GM21723 (cell line): ENCODE measurements around the gene FGA.

Experiments used
- ATAC-seq: cut with Tn5 transposase; IDR thresholded peaks from one replicate; pipeline ENCODE4 v1.9.1; 2021; ENCODE audit warnings: mild to moderate bottlenecking, moderate library complexity; ENCODE audit not compliant: unreplicated experiment

The FGA gene

DNA sequence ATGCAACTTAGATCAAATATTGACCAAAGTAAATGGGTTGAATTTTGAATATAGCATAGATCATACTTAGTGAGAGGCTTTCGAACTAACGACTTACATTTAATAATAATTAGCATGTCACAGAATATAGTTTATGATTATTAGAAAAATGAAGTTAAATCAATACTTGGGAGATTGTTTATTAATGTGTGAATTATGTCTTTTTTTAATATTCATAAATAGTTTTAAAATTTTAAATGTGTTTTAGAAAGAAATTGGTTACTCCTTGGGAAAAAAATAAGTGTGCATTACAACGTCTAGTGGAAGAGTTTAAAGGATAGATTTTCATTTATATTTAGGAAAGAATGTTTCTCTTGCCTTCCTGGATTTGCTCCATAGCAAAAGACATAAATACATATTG, 7.3 kb downstream of the FGA start:
- ATAC-seq = no peak

DNA sequence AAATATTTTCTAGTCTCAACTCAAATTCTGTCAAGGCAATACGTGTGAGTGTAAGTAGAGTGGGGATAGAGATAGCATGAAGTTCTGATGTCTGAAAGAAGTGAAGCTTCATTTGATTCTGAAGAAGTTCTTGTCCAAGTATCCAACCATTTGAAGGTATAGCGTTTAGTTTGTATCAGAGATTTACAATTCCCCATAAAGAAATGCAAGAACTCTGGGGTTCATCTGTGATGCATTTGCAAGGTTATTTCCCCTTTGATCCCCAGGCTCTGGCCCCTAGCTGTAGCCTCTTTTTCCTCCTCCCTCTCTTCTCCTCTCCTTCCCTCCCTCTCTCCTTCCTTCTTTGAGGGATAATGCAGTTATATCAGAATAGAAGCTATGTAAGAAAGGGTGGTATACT, 7.8 kb downstream of the FGA start:
- no peak for ATAC-seq

DNA sequence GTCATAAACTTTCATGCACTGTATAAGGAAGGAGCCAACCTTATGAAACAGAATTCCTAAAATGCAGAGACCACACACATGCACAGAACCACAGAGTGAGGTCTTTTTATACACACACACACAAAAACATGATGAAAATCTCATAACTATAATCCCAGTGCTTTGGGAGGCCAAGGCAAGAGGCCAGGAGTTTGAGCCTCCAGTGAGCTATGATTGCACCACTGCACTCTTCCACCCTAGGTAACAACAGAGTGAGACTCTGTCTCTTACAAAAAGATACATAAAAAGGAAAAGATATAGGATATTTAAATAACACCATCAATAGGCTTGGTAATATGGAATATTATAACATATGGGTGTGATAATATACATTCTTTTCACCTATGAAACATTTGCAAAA, 10.6 kb downstream of the FGA start:
- ATAC-seq = no peak

DNA sequence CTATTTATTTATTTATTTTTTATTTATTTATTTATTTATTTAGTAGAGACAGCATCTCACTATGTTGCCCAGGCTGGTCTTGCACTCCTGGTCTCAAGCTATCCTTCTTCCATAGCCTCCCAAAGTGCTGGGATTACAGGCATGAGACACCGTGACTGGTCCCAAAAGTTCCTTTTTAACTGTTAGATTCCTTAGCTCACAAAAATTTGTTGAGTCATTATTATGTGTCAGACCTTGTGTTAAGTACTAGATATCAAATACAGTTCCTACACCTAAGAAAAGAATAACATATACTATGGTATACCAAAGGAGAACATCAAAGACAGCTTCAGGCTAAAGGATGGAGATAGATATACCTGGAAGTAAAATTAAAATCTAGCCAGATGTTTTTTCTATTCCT, 11.6 kb downstream of the FGA start:
- ATAC-seq = no peak

DNA sequence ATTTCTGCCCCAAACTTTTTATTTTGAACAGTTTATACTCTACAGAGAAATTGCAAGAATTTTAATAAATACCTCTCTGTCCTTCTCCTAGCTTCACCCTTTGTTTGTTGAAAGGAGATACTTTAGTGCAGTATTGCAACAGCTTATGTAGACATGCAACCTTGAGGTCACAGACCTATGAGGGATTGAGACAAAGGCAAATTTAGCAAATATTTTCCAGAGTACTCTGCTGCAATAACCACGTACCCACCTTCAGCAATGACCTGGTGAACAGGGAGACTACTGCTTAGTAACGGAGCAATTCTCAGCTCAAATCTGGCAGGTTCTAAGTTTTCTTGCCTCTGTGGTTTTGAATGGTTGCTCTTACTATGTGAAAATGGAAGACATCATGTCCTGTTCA, 13.2 kb downstream of the FGA start:
- no peak for ATAC-seq

DNA sequence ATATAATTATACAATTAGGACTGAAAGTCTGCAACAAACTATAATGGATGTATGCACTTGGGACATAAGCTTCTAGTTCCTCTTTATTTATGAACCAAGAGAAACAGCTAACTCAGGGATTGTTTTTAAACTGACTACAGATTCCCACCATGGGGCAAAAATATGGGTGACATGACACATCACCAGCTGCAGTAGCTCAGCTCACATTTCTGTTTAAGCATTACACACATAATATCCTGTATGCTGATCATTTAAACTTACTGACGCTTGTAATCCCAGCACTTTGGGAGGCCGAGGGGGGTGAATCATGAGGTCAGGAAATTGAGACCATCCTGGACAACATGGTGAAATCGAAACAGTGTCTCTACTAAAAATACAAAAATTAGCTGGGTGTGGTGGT, 16.2 kb downstream of the FGA start:
- ATAC-seq = no peak

DNA sequence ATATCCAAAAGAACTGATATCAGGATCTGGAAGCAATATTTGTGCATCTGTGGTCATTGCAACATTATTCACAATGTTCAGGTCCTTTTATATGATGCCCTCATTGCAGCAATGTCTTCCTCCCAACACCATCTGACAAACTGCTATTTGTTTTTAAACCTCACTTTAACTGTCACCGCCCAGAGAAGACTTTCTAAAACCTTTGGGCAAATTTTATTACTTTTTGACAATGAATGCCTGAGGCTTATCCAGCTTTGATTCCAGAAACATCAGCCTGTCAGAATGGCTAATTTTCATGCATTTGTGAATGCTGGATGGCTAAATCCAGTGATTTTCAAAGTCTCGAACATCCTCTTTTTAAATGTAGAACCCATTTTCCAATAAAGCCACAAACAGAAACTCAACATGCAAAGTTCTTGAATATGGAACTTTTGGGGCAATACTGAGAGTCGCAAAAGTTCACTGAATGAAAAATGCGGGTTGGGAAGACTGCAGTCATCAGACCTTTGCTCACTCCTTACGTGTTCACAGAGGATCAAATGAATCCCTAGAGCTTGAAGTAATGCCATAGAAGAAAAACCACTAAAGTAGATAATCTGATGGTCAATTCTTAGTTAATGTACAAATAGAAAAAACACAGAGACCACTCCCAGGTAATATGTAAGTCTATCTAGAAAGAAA, 17.2 kb downstream of the FGA start:
- ATAC-seq = no peak

DNA sequence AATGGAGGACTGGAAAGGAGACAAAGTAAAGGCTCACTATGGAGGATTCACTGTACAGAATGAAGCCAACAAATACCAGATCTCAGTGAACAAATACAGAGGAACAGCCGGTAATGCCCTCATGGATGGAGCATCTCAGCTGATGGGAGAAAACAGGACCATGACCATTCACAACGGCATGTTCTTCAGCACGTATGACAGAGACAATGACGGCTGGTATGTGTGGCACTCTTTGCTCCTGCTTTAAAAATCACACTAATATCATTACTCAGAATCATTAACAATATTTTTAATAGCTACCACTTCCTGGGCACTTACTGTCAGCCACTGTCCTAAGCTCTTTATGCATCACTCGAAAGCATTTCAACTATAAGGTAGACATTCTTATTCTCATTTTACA, 21.0 kb downstream of the FGA start:
- no peak for ATAC-seq

DNA sequence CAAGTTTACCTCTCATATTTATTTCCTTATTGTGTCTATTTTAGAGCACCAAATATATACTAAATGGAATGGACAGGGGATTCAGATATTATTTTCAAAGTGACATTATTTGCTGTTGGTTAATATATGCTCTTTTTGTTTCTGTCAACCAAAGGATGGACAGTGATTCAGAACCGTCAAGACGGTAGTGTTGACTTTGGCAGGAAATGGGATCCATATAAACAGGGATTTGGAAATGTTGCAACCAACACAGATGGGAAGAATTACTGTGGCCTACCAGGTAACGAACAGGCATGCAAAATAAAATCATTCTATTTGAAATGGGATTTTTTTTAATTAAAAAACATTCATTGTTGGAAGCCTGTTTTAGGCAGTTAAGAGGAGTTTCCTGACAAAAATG, 21.5 kb downstream of the FGA start:
- no peak for ATAC-seq

DNA sequence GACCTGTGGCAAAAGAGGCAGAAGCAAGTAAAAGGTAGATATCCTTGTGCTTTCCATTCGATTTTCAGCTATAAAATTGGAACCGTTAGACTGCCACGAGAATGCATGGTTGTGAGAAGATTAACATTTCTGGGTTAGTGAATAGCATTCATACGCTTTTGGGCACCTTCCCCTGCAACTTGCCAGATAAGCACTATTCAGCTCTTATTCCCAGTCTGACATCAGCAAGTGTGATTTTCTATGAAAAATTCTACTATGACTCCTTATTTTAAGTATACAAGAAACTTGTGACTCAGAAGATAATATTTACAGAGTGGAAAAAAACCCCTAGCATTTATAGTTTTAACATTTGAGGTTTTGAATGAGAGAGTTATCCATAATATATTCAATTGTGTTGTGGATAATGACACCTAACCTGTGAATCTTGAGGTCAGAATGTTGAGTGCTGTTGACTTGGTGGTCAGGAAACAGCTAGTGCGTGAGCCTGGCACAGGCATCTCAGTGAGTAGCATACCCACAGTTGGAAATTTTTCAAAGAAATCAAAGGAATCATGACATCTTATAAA, 23.8 kb downstream of the FGA start:
- ATAC-seq = no peak

DNA sequence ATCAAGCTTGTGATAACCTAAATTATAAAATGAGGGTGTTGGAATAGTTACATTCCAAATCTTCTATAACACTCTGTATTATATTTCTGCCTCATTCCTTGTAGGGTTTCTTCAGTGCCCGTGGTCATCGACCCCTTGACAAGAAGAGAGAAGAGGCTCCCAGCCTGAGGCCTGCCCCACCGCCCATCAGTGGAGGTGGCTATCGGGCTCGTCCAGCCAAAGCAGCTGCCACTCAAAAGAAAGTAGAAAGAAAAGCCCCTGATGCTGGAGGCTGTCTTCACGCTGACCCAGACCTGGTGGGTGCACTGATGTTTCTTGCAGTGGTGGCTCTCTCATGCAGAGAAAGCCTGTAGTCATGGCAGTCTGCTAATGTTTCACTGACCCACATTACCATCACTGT, 24.8 kb downstream of the FGA start:
- no peak for ATAC-seq

DNA sequence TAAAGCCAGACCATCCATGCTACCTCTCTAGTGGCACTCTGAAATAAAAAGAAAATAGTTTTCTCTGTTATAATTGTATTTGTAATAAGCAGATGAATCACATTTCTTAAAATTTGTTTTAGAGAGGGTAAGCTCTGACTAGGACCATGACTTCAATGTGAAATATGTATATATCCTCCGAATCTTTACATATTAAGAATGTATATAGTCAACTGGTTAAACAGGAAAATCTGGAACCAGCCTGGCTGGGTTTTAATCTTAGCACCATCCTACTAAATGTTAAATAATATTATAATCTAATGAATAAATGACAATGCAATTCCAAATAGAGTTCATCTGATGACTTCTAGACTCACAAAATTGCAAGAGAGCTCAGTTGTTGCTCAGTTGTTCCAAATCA, 26.2 kb downstream of the FGA start:
- ATAC-seq = no peak

DNA sequence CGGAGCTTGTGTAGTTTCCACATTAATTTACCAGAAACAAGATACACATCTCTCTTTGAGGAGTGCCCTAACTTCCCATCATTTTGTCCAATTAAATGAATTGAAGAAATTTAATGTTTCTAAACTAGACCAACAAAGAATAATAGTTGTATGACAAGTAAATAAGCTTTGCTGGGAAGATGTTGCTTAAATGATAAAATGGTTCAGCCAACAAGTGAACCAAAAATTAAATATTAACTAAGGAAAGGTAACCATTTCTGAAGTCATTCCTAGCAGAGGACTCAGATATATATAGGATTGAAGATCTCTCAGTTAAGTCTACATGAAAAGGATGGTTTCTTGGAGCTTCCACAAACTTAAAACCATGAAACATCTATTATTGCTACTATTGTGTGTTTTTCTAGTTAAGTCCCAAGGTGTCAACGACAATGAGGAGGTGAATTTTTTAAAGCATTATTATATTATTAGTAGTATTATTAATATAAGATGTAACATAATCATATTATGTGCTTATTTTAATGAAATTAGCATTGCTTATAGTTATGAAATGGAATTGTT, 27.8 kb downstream of the FGA start, which contains the start of gene FGB:
Gene FGB, plus strand, starts transcription at position 315 of the 558 bp plus-strand sequence. Its CDS starts 8 bp downstream, at position 323.
- ATAC-seq = no peak

DNA sequence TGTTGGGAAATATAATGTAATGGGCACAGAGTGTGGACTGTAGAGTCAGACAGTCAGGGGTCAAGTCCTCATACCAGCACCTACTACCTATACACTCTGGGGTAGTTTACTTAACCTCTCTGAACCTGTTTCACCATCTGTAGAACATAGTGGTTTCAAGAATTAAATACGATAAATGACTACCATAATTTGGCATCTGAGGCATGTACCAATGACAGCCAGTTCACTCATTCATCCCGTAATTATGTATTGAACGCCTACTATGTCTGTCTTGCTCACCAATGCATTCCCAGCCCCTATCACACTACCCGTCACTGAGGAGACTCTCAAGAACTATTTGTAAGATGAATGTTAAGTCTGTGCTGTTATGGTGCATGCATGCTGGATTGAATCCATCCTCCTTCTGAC, 29.7 kb downstream of the FGA start:
- no peak for ATAC-seq

DNA sequence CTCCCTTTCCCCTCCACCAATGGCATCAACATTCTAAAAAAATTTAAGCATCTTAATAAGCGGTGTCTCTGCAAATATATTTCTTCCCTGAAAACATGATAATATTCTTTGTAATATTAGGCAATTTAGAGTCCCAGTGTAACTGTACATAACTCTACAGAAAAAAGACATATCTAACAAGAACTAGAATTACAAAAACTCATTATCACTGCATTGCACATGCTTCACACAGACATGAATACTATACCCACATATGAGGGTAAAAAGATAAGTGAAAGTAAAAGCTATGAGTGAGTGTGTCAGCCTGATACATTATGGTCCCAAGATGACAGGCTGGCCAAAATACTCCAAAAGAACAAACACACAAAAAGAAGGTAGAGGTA, 30.1 kb downstream of the FGA start:
- no peak for ATAC-seq

DNA sequence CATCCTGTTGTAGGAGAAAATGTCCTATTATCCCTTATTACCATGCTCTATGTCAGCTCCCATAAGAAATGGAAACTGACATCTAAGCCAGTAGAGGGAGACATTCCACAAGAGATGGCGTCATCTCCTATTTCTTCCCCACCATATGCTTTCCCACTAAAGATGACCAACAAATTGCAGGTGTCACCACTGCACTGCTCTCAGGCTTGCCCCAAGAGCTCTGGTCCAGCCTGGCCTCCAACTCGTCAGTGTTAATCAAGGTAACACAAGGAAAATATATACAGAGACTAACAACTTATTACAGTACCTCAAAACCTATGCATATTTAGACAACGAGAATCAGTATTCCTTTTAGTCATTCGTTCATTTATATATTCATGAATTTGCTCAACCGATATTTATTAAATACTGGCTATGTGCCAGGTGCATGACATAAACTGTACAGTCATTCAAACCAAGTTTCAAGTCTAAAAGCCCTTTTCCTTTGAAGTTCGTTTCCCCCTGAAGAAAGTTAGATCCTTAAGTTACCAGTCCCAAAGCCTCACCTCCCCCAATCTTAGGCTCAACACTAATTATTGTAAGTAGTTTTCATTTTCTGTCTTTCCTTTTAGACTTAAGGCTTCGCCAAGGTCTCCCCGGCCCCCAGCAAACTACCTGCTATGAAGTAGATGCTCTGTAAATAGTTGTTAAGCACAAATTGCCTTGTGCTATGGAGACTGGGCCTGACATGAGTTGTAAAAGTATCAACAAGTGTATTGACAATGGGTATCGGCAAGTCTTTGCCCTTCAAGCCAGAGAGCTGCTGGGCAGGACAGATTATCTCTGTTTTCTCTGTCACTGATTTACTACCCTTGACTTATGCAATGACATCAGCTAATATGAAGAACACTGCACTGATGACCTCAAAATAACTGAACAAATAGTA, 30.8 kb downstream of the FGA start:
- peak; percentile 85 for ATAC-seq

DNA sequence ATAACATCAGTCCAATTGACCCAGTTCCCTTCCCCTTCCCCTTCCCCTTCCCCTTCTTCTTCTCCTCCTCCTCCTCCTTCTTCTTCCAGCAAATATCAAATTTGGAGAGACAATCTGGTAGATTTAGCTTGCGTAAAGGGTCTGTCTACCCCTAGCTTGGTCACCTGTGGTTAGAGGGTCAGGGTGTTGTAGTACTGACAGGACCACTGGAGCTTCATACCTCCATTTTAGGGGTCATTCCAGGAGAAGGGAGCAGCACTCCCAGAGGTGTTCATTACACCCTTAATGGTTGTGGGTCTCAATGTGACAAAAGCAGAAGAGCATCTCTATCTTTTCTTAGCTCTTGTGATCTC, 31.4 kb downstream of the FGA start:
- ATAC-seq = peak; percentile 10

DNA sequence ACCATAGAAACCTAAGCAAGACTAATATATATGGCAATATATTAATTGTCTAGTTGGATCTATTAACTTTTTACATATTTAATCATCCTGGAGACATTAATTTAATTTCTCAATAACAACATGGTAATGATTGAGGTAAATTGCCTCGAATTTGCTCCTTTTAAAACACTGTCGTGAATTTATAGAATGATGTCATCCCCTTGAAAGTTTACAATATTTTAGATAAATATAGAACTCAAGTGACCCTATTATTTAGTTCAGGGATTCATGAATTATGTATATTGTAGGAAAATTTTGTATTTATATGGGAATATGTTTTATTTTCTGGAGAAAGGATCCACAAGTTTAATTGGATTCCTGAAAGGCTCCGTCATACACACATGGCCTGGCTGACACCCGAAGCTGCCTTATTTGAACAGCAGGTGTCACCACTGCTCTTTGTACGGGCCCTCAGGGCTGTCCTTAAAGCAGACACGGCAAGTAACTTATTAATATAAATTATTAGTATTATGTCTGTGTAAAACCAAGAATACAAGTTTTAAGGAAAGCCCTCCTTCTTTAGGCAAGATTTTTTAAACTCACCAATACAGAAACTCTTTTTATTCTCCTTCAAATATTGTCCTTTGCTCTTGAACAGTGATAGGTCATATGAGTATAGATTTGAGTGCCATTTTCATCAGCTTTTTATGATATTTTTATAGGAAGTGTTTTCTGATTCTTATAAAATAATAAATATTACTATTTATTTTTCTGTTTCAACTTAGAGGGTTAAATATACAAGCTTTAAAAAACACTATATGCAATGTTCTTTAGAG, 38.5 kb downstream of the FGA start:
- ATAC-seq = peak; percentile 58

DNA sequence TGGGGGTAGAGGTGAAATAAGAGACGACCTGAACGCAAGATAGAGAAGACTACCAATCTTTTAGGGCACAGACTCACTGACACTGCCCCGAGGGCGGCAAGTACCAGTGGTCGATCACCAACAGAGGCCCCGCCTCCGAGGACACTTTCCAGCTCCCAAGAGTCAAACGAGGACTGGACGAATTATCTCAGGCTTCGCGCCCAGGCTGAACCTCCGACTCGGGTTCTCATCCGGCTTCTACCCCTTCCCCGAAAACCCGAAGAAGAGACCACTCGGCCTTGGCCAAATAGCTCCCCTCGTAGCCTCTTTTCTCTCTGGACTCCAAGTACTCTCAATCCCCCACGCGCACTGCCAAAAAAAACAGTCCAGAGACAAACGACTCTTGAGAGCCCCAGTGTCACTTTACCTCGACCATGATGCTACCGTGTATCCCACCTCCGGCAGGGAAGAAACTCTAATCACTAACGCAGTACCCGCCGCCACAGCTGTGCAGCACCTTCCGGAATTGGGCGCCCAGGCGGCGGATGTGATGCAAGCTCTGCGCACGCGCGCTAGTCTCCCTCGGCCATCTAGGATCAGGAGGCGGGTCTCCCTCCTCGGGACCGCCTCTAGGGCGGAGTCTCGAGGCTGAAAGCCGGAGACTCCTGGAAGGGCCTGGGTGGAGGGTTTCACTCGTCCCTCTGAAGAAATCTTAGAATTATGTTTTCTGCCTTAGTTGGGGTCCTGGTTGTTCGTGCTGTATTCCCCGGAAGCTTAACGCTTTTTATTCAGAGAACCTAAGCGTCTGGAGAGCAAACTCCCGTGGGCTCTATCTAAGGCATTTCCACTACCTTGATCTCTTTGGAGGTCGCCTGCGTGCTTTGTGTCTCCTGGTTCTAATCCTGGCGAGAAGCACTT, 40.4 kb downstream of the FGA start, which contains the start of gene PLRG1:
Gene PLRG1, minus strand, starts transcription at position 507 of the 897 bp plus-strand sequence. Its CDS starts 92 bp downstream, at position 415.
- ATAC-seq = peak; percentile 98

DNA sequence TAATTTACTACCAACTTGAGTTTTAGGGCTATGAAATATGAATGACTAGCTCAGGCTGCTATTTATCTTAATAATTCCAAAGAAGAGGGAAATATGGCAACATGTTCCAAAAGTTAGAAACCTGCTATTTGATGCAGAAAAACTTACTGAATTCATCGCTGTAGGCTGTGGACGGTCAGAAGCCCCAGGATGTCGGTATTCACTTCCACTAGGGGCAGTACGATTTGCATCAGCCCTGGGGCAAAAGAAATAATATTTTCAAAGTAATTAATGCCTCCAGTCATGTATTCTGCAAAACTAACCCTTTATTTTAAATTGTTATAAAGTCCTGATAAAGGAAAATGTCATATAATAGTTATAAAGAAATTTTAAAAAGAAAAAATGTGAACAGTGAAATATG, 44.9 kb downstream of the FGA start:
- no peak for ATAC-seq
